GM21381 (cell line): Measurements from ENCODE around the gene ATF3.
"Not testable (repeated sequence)": the region's sequence is repeated elsewhere in the genome, so short reads cannot be mapped to it uniquely, and the experiment has no call there.

Experiments
- ATAC-seq: cut with Tn5 transposase; IDR thresholded peaks from one replicate; pipeline ENCODE4 v1.9.1; 2021; ENCODE audit warnings: mild to moderate bottlenecking, moderate library complexity; ENCODE audit not compliant: unreplicated experiment

ATF3 gene

GRCh38 chr1:212647004-212647403 lies 38.4 kb downstream of the ATF3 start:
- no peak for ATAC-seq

GRCh38 chr1:212648431-212648830 lies 39.9 kb downstream of the ATF3 start:
- ATAC-seq = no peak

GRCh38 chr1:212649020-212649419 lies 40.5 kb downstream of the ATF3 start:
- ATAC-seq = no peak

- ATAC-seq = no peak
Observed at GRCh38 chr1:212650228-212650627, 41.7 kb downstream of the ATF3 start.

- ATAC-seq = no peak
Observed at GRCh38 chr1:212651521-212651920, 43.0 kb downstream of the ATF3 start.

- ATAC-seq = no peak
Observed at GRCh38 chr1:212651977-212652376, 43.4 kb downstream of the ATF3 start.

- no peak for ATAC-seq
Observed at GRCh38 chr1:212652609-212653008, 44.0 kb downstream of the ATF3 start.

- ATAC-seq = no peak
Observed at GRCh38 chr1:212655668-212656440, 47.3 kb downstream of the ATF3 start.

- no peak for ATAC-seq
Observed at GRCh38 chr1:212656730-212657129, 48.2 kb downstream of the ATF3 start.

GRCh38 chr1:212658250-212658649 lies 49.7 kb downstream of the ATF3 start:
- ATAC-seq = not testable (repeated sequence)

- no peak for ATAC-seq
Observed at GRCh38 chr1:212664409-212665199, 56.0 kb downstream of the ATF3 start.

GRCh38 chr1:212665241-212666115 lies 56.9 kb downstream of the ATF3 start:
- peak; percentile 83 for ATAC-seq

- ATAC-seq = no peak
Observed at GRCh38 chr1:212666116-212666775, 57.7 kb downstream of the ATF3 start.

- ATAC-seq = peak; percentile 57
Observed at GRCh38 chr1:212667223-212668139, 58.9 kb downstream of the ATF3 start.

- ATAC-seq = no peak
Observed at GRCh38 chr1:212668477-212668876, 59.9 kb downstream of the ATF3 start.

GRCh38 chr1:212669102-212669501 lies 60.5 kb downstream of the ATF3 start:
- ATAC-seq = no peak

GRCh38 chr1:212669600-212669999 lies 61.0 kb downstream of the ATF3 start:
- ATAC-seq = no peak

GRCh38 chr1:212670301-212670700 lies 61.7 kb downstream of the ATF3 start:
- no peak for ATAC-seq
